Vagina (tissue), 2 donors: ENCODE measurements around the gene KDM4C.

Experiments
- CTCF ChIP-seq, 3 experiments: fragments of 450-650 bp in 2 of 3; fragments of 200-600 bp in 1 of 3; sonication (generic) in 1 of 3; IDR thresholded peaks; one replicate each; pipeline ENCODE4 v1.5.1; 2017 to 2019; ENCODE audit warnings: antibody characterized with exemption in 3 of 3, mild to moderate bottlenecking in 2 of 3, moderate library complexity in 2 of 3
- POLR2A ChIP-seq, 2 donors: fragments of 450-650 bp; IDR thresholded peaks; one replicate each; pipeline ENCODE4 v1.6.1; 2017; ENCODE audit warnings: antibody characterized with exemption in 2 of 2, mild to moderate bottlenecking in 2 of 2, moderate library complexity in 2 of 2

GRCh38 chr9:7045361-7045760 is 287.6 kb downstream of the KDM4C start:
- TF ChIP-seq CTCF (IDR thresholded peaks at IDR 0.05) (no peak), POLR2A (IDR thresholded peaks at IDR 0.05) (no peak)
